Stomach (tissue), 4 donors: Measurements from ENCODE around the gene ERC1.

Experiments
- CTCF ChIP-seq, 7 experiments: fragments of 450-650 bp in 4 of 7; fragments of 200-600 bp in 3 of 7; sonication (generic) in 3 of 7; IDR thresholded peaks; one replicate each; pipeline ENCODE4 v1.5.1; 2016 to 2019; ENCODE audit warnings: antibody characterized with exemption in 7 of 7, control low read depth in 2 of 7, mild to moderate bottlenecking in 1 of 7
- POLR2A ChIP-seq, 4 donors: fragments of 450-650 bp; IDR thresholded peaks; one replicate each; pipeline ENCODE4 v1.6.1; 2016; ENCODE audit warnings: antibody characterized with exemption in 4 of 4, control low read depth in 2 of 4, mild to moderate bottlenecking in 1 of 4, moderate library complexity in 1 of 4

- TF ChIP-seq POLR2A (IDR thresholded peaks at IDR 0.05) (no peak), CTCF (IDR thresholded peaks at IDR 0.05) (no peak)
Observed at GRCh38 chr12:1347294-1347693, 356.3 kb downstream of the ERC1 start.
